Transverse colon (tissue), 3 donors: ENCODE results near the gene CCDC134.

ENCODE experiments used
- CTCF ChIP-seq, 5 experiments: fragments of 200-600 bp in 3 of 5; fragments of 450-650 bp in 2 of 5; sonication (generic) in 3 of 5; IDR thresholded peaks; 1 replicate in 2 of 5; 2 replicates in 3 of 5; pipeline ENCODE4 v1.5.1; 2016 to 2017; ENCODE audit warnings: antibody characterized with exemption in 5 of 5, inconsistent platforms in 3 of 5, mild to moderate bottlenecking in 2 of 5, moderate library complexity in 1 of 5
- POLR2A ChIP-seq: fragments of 450-650 bp; IDR thresholded peaks from one replicate; pipeline ENCODE4 v1.6.1; 2016; ENCODE audit warnings: antibody characterized with exemption, mild to moderate bottlenecking, moderate library complexity

GRCh38 chr22:41793871-41794270, 6.6 kb upstream of the CCDC134 start:
- TF ChIP-seq CTCF (IDR thresholded peaks at IDR 0.05) (no peak), POLR2A (no peak)
